Measurements from ENCODE around the gene C6orf118.

The C6orf118 gene

GRCh38 chr6:165231581-165232561, 77.5 kb downstream of the C6orf118 start:
- Histone ChIP-seq H3K9me2 (replicated peaks; ENCODE audit: control insufficient read depth, low read length) (no peaks in the 10 kb centered on the region), H3K36me3 (ENCODE audit: control insufficient read depth, low read length) (no peaks in the 10 kb centered on the region), H4K20me1 (ENCODE audit: control insufficient read depth, insufficient read depth, low read depth, low read length) (no peaks in the 10 kb centered on the region), H3K27me3 (ENCODE audit: control insufficient read depth, low read length) (no peaks in the 10 kb centered on the region), H3K27ac (ENCODE audit: low read depth, low read length) (no peak overlapping the region), H3K4me1 (ENCODE audit: control insufficient read depth, low read length) (no peaks in the 10 kb centered on the region), H3K4me2 (ENCODE audit: low read length) (no peak overlapping the region), H3K4me3 (ENCODE audit: low read length) (no peak overlapping the region), H3K79me2 (ENCODE audit: control insufficient read depth, low read length) (no peaks in the 10 kb centered on the region), H3K9me3 (ENCODE audit: control insufficient read depth, insufficient read depth, low read length) (peaks cover 7% of the 10 kb centered on the region; the same call in 1 of the 2 replicates), H3F3A (ENCODE audit: control insufficient read depth, insufficient read depth) (no peaks in the 10 kb centered on the region)
- TF ChIP-seq CTCF (IDR thresholded peaks at IDR 0.05; ENCODE audit: low read depth, low read length, poor library complexity, severe bottlenecking) (peak; percentile 60), EZH2phosphoT487 (IDR thresholded peaks at IDR 0.05; ENCODE audit: borderline replicate concordance, low read length) (no peak)

- Histone ChIP-seq H3K36me3 (ENCODE audit: control insufficient read depth, low read length) (no peaks in the 10 kb centered on the region), H3F3A (ENCODE audit: control insufficient read depth, insufficient read depth) (no peaks in the 10 kb centered on the region), H3K4me2 (ENCODE audit: low read length) (no peak overlapping the region), H3K27ac (ENCODE audit: low read depth, low read length) (no peak overlapping the region), H3K79me2 (ENCODE audit: control insufficient read depth, low read length) (no peaks in the 10 kb centered on the region), H3K4me3 (ENCODE audit: low read length) (no peak overlapping the region), H3K4me1 (ENCODE audit: control insufficient read depth, low read length) (no peaks in the 10 kb centered on the region), H3K27me3 (ENCODE audit: control insufficient read depth, low read length) (no peaks in the 10 kb centered on the region), H3K9me2 (replicated peaks; ENCODE audit: control insufficient read depth, low read length) (no peaks in the 10 kb centered on the region), H3K9me3 (ENCODE audit: control insufficient read depth, insufficient read depth, low read length) (peaks cover 4% of the 10 kb centered on the region; the same call in 1 of the 2 replicates), H4K20me1 (ENCODE audit: control insufficient read depth, insufficient read depth, low read depth, low read length) (no peaks in the 10 kb centered on the region)
- no peak for TF ChIP-seq EZH2phosphoT487 (IDR thresholded peaks at IDR 0.05; ENCODE audit: borderline replicate concordance, low read length)
- no peak for TF ChIP-seq CTCF (IDR thresholded peaks at IDR 0.05; ENCODE audit: low read depth, low read length, poor library complexity, severe bottlenecking)
Observed at GRCh38 chr6:165231177-165231576, 78.2 kb downstream of the C6orf118 start.

Measured in DOHH2 (cell line).